HTR-8/SVneo (cell line): ENCODE data around the gene FSD2.
A peak's percentile ranks its signal among the peaks of the same experiment; 100 is the strongest.
"Not testable (repeated sequence)": the region's sequence is repeated elsewhere in the genome, so short reads cannot be mapped to it uniquely, and the experiment has no call there.

Experiments used
- DNase-seq: peaks from one replicate; pipeline ENCODE4 v3.0.0; 2011; ENCODE audit warnings: low spot score, mixed read lengths; ENCODE audit not compliant: insufficient read length
- FAIRE-seq: peaks from 2 replicates; lab custom pipeline; 2011; peaks lifted over from hg19 to GRCh38; lab: Jason Lieb, UNC

Gene FSD2

GRCh38 chr15:82799183-82799841 is 6.6 kb downstream of the FSD2 start:
- DNase-seq = no peak
- FAIRE-seq = no peak

GRCh38 chr15:82798531-82799166 is 7.2 kb downstream of the FSD2 start:
- FAIRE-seq = no peak

GRCh38 chr15:82798104-82798503 is 7.8 kb downstream of the FSD2 start:
- FAIRE-seq = no peak
- DNase-seq = no peak

More at GRCh38 chr15:82798531-82799166, 7.2 kb downstream of the FSD2 start:
- no peak for DNase-seq

GRCh38 chr15:82793737-82794136 is 12.1 kb downstream of the FSD2 start:
- DNase-seq (no peak), FAIRE-seq (no peak)

- FAIRE-seq = no peak
Observed at GRCh38 chr15:82792068-82792467, 13.8 kb downstream of the FSD2 start.

GRCh38 chr15:82790321-82790720 is 15.5 kb downstream of the FSD2 start:
- DNase-seq (no peak), FAIRE-seq (no peak)

More at GRCh38 chr15:82792068-82792467, 13.8 kb downstream of the FSD2 start:
- no peak for DNase-seq

- FAIRE-seq (no peak), DNase-seq (no peak)
Observed at GRCh38 chr15:82789491-82789890, 16.4 kb downstream of the FSD2 start.

GRCh38 chr15:82788496-82788895 is 17.4 kb downstream of the FSD2 start:
- DNase-seq (no peak), FAIRE-seq (no peak)

GRCh38 chr15:82781349-82781748 is 24.5 kb downstream of the FSD2 start:
- FAIRE-seq = no peak
- DNase-seq = no peak

- DNase-seq (no peak), FAIRE-seq (no peak)
Observed at GRCh38 chr15:82778755-82779154, 27.1 kb downstream of the FSD2 start.

GRCh38 chr15:82774496-82774895 is 31.4 kb downstream of the FSD2 start:
- FAIRE-seq = no peak

GRCh38 chr15:82771789-82772607 is 33.9 kb downstream of the FSD2 start:
- no peak for DNase-seq
- FAIRE-seq = no peak

More at GRCh38 chr15:82774496-82774895, 31.4 kb downstream of the FSD2 start:
- no peak for DNase-seq

- no peak for FAIRE-seq
- peak; percentile 39 for DNase-seq
Observed at GRCh38 chr15:82768414-82769054, 37.3 kb downstream of the FSD2 start.

- no peak for DNase-seq
- no peak for FAIRE-seq
Observed at GRCh38 chr15:82767163-82767829, 38.6 kb downstream of the FSD2 start.

GRCh38 chr15:82766201-82766600 is 39.7 kb downstream of the FSD2 start:
- not testable (repeated sequence) for DNase-seq, FAIRE-seq

- DNase-seq (no peak), FAIRE-seq (no peak)
Observed at GRCh38 chr15:82764740-82765139, 41.1 kb downstream of the FSD2 start.

GRCh38 chr15:82764117-82764490 is 41.8 kb downstream of the FSD2 start:
- DNase-seq (no peak), FAIRE-seq (no peak)

GRCh38 chr15:82763361-82764116 is 42.3 kb downstream of the FSD2 start:
- DNase-seq (no peak), FAIRE-seq (no peak)

- DNase-seq (no peak), FAIRE-seq (no peak)
Observed at GRCh38 chr15:82751308-82751707, 54.6 kb downstream of the FSD2 start.
